Activated naive CD8-positive, alpha-beta T cell treated with anti-CD3 and anti-CD28 coated beads, Interleukin-2, amount 50 U/mL, for 24 hours (primary cell): Measurements from ENCODE around the gene COG1.

Experiments
- ATAC-seq: fragments of 150-1000 bp; cut with Tn5 transposase; one replicate; pipeline ENCODE4 v1.10.0; 2021
- DNase-seq: peaks from one replicate; pipeline ENCODE4 v3.0.0; 2021
- H3K27ac Mint-ChIP-seq: one replicate; pipeline ENCODE4 v1.8.0; 2021; ENCODE audit warnings: mild to moderate bottlenecking, mixed read lengths
- H3K27me3 Mint-ChIP-seq: one replicate; pipeline ENCODE4 v1.8.0; 2021; ENCODE audit warnings: mixed read lengths
- H3K36me3 Mint-ChIP-seq: one replicate; pipeline ENCODE4 v1.8.0; 2021; ENCODE audit warnings: low read depth, mixed read lengths
- H3K4me1 Mint-ChIP-seq: one replicate; pipeline ENCODE4 v1.8.0; 2021; ENCODE audit warnings: mixed read lengths
- H3K4me3 Mint-ChIP-seq: one replicate; pipeline ENCODE4 v1.8.0; 2021; ENCODE audit warnings: mild to moderate bottlenecking, moderate library complexity, mixed read lengths
- H3K9me3 Mint-ChIP-seq: one replicate; pipeline ENCODE4 v1.8.0; 2021; ENCODE audit warnings: mixed read lengths

The COG1 gene

GRCh38 chr17:73158133-73158532 is 34.7 kb upstream of the COG1 start:
- ATAC-seq, result no peak
- H3K9me3 Mint-ChIP-seq, result no peaks in the 10 kb centered on the region

DNA sequence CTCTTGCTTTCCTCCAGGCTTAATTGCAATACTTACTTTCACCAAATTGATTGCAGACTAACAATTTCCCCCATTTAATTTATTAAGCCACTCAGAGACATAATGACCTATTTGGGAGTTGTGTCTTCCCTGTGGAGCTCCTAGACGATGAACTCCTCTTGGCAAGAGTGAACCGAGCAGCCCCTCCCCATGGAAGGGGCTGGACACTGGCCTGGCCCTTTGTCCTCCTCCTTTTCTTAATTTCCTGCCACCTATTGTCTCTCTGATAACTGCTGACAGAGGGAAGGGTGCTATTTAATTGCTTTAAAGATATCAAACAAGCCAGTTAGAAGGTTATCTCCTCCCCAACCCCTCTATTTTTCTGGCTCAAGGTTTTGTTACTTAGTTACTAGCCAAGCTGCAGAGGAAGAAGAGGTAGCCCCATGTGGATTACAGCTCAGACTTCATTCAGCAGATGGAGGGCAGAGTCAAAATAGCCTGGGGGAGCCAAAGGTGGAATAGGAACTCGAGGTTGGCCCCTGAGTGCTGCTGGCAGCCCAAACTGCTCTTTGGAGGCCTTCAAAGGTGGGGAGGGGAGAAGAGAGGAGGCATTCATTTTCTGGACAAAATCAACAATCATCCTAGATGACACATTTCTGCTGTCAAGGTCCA is 31.8 kb upstream of the COG1 start:
- no peak for ATAC-seq
- Mint-ChIP-seq H3K4me3 (no peak overlapping the region), H3K36me3 (no peaks in the 10 kb centered on the region), H3K9me3 (no peaks in the 10 kb centered on the region), H3K4me1 (peaks cover 23% of the 10 kb centered on the region), H3K27me3 (peaks cover 55% of the 10 kb centered on the region), H3K27ac (no peak overlapping the region)
- DNase-seq, result no peak

More at GRCh38 chr17:73158133-73158532, 34.7 kb upstream of the COG1 start:
- no peaks in the 10 kb centered on the region for H3K36me3 Mint-ChIP-seq
- H3K27ac Mint-ChIP-seq, result no peak overlapping the region
- DNase-seq, result no peak
- no peak overlapping the region for H3K4me3 Mint-ChIP-seq
- peaks cover 34% of the 10 kb centered on the region for H3K27me3 Mint-ChIP-seq
- H3K4me1 Mint-ChIP-seq, result peaks cover 7% of the 10 kb centered on the region

DNA sequence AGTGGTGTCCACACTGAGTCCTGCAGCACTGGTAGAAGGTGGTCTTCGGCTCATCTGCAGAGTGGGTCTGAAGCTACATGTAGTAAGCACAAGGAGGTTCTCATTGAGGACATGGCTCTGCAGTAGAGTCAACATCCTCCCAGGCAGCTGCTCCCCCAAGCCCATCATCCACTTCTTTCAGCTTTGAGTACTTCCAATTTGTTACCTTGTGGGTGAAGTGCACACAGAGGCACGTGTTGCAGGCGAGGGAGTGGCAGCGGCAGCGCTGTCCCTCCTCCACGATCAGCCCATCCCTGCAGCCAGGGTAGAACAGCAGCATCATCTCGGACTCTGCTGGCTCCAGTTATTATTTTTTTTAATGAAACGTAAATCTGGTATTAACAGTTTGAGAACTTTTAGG is 29.8 kb upstream of the COG1 start:
- Mint-ChIP-seq H3K4me1 (peaks cover 41% of the 10 kb centered on the region), H3K4me3 (no peak overlapping the region)
- ATAC-seq, result no peak

DNA sequence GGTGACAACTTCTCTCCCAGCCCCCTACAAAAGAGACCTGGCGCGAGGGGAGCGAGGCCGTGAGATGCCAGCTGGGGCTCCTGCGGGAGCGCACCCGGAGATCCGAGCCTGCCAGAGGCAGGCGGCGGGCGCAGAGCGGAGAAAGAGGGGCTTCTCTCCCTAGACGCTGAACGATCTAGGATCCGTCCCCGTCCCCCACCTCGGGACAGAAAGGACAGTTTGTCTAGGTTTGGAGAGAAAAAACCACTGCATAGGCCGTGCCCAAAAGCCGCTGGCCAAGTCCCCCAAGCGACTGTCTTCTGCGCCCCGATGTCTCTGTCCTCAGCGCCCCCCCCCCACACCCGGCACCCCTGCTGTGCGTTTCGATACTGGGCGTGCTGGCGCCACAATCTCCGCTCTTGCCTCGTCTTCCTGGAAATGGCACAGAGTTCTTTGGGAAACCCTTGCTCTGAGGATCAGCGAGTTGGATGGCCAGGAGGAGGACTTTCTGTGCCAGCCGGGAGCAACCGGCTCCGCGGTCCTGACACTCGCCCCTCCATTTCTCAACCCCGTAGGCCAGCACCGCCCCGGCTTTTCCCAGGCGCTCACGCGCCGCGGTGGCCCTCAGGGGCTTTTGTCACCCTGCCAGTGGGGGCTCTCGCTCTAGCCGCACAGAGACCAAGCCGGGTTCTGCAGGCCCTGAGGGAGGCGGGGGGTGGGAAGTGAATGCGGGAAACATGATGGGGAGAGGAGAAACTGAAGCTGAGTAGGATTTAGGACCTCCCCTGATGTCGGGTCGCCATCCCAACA is 27.0 kb upstream of the COG1 start:
- DNase-seq (no peak), ATAC-seq (no peak)
- Mint-ChIP-seq H3K36me3 (no peaks in the 10 kb centered on the region), H3K27me3 (peaks cover 52% of the 10 kb centered on the region), H3K9me3 (no peaks in the 10 kb centered on the region), H3K4me1 (peaks cover 39% of the 10 kb centered on the region), H3K27ac (no peak overlapping the region), H3K4me3 (peak overlapping the region; percentile 67)

More for the DNA sequence above, 29.8 kb upstream of the COG1 start:
- Mint-ChIP-seq H3K36me3 (no peaks in the 10 kb centered on the region), H3K27ac (no peak overlapping the region), H3K9me3 (no peaks in the 10 kb centered on the region), H3K27me3 (peaks cover 67% of the 10 kb centered on the region)
- no peak for DNase-seq

DNA sequence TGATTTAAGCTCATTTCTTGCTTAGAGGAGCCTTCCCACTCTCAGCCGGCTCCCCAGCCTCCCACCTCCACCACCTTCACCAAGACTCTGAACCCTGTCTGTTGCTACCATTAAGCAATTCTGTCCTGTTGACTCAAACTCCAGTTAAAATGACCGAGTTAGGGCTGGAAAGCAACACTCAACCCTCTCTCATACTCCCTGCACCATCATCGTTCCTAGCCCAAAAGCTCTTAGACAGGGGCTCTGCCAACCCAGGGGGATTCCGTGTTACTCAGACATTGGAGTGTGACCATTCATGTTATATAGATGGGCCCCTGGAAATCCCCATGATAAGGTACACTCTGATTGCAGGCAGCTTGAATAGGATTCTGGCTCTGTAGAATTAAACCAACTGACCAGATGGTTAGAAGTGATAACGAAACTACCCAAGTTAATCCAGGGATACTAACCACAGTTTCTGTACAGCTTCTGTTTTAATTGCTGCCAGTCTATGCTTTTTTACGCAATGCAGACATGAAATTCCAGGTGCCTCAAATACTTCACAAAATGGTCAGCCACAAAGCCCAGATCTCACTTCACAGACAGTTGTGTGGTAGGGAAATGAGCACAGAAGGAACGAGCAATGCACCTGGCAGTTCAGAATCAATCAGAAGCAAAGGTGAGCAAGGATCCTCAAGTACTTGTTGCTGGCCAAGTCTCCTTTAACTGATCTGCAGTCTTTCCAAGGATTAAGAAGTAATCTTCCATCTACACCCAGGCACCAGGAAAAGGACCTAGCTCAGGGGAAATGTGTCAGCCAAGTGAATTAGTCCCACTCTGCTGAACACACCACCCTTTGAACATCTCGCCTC is 25.9 kb upstream of the COG1 start:
- Mint-ChIP-seq H3K27ac (peak overlapping the region; percentile 24), H3K4me3 (peak overlapping the region; percentile 67), H3K27me3 (peaks cover 47% of the 10 kb centered on the region), H3K4me1 (peaks cover 37% of the 10 kb centered on the region), H3K36me3 (no peaks in the 10 kb centered on the region), H3K9me3 (no peaks in the 10 kb centered on the region)
- ATAC-seq (peak; percentile 82), DNase-seq (peak; percentile 25)

GRCh38 chr17:73168667-73169066 is 24.2 kb upstream of the COG1 start:
- H3K9me3 Mint-ChIP-seq, result no peaks in the 10 kb centered on the region

GRCh38 chr17:73170324-73170723 is 22.5 kb upstream of the COG1 start:
- Mint-ChIP-seq H3K9me3 (no peaks in the 10 kb centered on the region), H3K27me3 (peaks cover 22% of the 10 kb centered on the region), H3K4me3 (no peak overlapping the region), H3K4me1 (peaks cover 30% of the 10 kb centered on the region), H3K27ac (no peak overlapping the region), H3K36me3 (no peaks in the 10 kb centered on the region)
- ATAC-seq, result no peak
- no peak for DNase-seq

More at GRCh38 chr17:73168667-73169066, 24.2 kb upstream of the COG1 start:
- Mint-ChIP-seq H3K4me3 (no peak overlapping the region), H3K36me3 (no peaks in the 10 kb centered on the region), H3K4me1 (peaks cover 42% of the 10 kb centered on the region), H3K27me3 (peaks cover 35% of the 10 kb centered on the region), H3K27ac (no peak overlapping the region)
- DNase-seq (no peak), ATAC-seq (no peak)

GRCh38 chr17:73172252-73172651 is 20.6 kb upstream of the COG1 start:
- ATAC-seq, result no peak
- no peak overlapping the region for H3K27ac Mint-ChIP-seq
- peaks cover 5% of the 10 kb centered on the region for H3K36me3 Mint-ChIP-seq
- DNase-seq, result no peak
- H3K4me1 Mint-ChIP-seq, result peaks cover 15% of the 10 kb centered on the region
- H3K4me3 Mint-ChIP-seq, result no peak overlapping the region
- peaks cover 5% of the 10 kb centered on the region for H3K9me3 Mint-ChIP-seq
- peaks cover 8% of the 10 kb centered on the region for H3K27me3 Mint-ChIP-seq

DNA sequence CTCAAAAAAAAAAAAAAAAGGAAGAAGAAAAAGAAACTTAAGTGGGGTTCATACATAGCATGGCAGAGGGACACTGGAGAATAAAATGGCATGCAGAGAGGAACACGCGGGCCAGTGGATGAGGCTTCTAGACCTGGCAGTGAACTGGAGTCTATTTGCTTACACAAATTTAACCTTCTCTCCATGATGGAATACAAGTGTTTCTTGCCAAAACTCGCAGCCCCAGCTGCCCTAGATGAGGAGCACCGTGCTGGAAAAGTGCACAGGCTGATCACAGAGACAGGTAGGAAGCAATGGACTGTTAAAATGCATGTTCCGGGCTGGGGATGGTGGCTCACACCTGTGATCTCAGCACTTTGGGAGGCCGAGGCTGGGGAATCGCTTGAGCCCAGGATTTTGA is 18.7 kb upstream of the COG1 start:
- H3K9me3 Mint-ChIP-seq, result peaks cover 5% of the 10 kb centered on the region
- no peak overlapping the region for H3K27ac Mint-ChIP-seq
- no peak for DNase-seq
- peaks cover 8% of the 10 kb centered on the region for H3K4me1 Mint-ChIP-seq
- H3K36me3 Mint-ChIP-seq, result peaks cover 5% of the 10 kb centered on the region
- ATAC-seq, result no peak
- no peaks in the 10 kb centered on the region for H3K27me3 Mint-ChIP-seq
- H3K4me3 Mint-ChIP-seq, result no peak overlapping the region

DNA sequence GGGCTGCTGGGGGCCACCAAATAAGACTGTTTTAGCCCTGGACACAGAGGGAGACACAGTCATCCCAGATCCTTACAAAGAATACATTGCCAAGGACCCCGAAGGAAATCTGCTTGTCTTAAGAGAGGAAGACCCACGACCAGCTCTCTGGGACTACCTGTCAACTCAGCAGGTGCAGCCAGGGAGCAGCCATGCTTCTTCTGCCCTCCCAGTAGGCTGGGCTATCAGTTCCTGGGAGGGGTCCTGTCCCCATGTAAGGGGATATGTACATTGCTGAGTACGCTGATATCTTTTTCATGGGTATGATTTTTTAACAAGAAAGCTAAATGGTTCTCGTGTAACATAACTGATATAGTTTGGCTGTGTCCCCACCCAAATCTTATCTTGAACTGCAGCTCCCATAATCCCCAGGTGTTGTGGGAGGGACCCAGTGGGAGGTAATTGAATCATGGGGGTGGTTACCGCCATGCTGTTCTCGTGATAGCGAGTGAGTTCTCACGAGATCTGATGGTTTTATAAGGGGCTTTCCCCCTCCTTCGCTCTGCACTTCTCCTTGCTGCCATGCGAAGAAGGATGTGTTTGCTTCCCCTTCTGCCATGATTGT is 16.8 kb upstream of the COG1 start:
- H3K36me3 Mint-ChIP-seq, result peaks cover 5% of the 10 kb centered on the region
- H3K9me3 Mint-ChIP-seq, result peaks cover 5% of the 10 kb centered on the region
- H3K27me3 Mint-ChIP-seq, result no peaks in the 10 kb centered on the region
- ATAC-seq (no peak), DNase-seq (no peak)
- H3K27ac Mint-ChIP-seq, result no peak overlapping the region
- no peak overlapping the region for H3K4me3 Mint-ChIP-seq
- H3K4me1 Mint-ChIP-seq, result peaks cover 8% of the 10 kb centered on the region

DNA sequence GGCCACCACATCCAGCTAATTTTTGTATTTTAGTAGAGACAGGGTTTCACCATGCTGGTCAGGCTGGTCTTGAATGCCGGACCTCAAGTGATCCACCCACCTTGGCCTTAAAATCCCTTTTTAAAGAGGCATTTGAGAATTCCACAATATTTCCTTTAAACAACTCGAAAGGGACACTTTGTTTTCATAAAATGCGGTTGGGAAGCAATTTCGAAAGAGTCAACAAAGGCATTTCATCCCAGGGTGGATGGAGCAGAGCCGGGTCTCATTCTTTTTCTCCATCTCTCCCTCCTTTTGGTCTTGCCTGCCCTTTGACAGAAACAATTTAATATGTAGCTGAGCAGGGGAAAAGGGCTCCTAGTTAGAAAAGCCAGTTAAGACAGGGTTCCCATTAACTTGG is 13.5 kb upstream of the COG1 start:
- ATAC-seq (no peak), DNase-seq (no peak)
- peaks cover 5% of the 10 kb centered on the region for H3K9me3 Mint-ChIP-seq
- no peak overlapping the region for H3K4me3 Mint-ChIP-seq
- no peaks in the 10 kb centered on the region for H3K4me1 Mint-ChIP-seq
- no peaks in the 10 kb centered on the region for H3K27me3 Mint-ChIP-seq
- no peak overlapping the region for H3K27ac Mint-ChIP-seq
- H3K36me3 Mint-ChIP-seq, result peaks cover 5% of the 10 kb centered on the region

- H3K4me1 Mint-ChIP-seq, result no peaks in the 10 kb centered on the region
- no peaks in the 10 kb centered on the region for H3K27me3 Mint-ChIP-seq
- H3K4me3 Mint-ChIP-seq, result no peak overlapping the region
- DNase-seq (no peak), ATAC-seq (no peak)
- H3K36me3 Mint-ChIP-seq, result peaks cover 5% of the 10 kb centered on the region
- peaks cover 5% of the 10 kb centered on the region for H3K9me3 Mint-ChIP-seq
- H3K27ac Mint-ChIP-seq, result no peak overlapping the region
These were observed 13.0 kb upstream of the COG1 start for GRCh38 chr17:73179878-73180277.

DNA sequence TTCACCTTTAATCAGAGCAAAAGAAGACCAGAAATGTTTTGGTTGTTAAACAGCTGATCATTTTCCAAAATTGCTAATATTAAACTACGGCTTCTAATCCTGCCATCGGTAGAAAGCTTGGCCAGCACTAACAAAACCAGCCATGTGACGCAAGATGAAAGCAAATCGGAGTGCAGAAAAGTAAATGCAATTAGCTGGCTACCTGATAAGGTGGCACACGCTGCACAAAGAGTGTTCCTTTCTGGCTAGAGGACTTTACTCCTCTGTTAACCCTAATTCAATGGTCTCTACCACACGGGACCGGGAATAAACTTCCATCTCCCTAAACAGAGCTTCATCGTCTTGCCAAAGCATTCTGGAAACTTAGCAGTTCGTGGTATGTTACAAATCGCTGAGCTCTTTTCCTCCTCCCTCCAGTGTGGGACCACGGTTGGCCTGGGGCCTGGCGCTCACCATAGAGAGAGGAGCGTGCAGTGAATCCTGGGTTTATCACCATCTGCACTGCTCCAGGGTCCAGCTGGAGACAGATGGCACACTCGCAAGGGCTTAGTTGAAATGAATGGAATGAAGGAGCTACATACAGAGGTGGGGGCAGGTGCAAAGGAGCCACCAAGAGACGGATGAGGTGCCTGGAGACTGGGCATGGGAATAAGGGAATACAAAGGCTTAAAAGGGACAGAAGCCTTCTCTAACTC is 10.1 kb upstream of the COG1 start:
- Mint-ChIP-seq H3K4me1 (no peaks in the 10 kb centered on the region), H3K9me3 (no peaks in the 10 kb centered on the region), H3K27ac (no peak overlapping the region), H3K36me3 (no peaks in the 10 kb centered on the region), H3K4me3 (no peak overlapping the region), H3K27me3 (no peaks in the 10 kb centered on the region)
- DNase-seq, result no peak
- no peak for ATAC-seq
